OCI-LY3 (cell line): ENCODE data around the gene PRKCQ.

Experiments used
- H2AFZ ChIP-seq: fragments of 200-600, 300-600 bp; shearing (Covaris generic); 2 replicates; pipeline ENCODE4 v1.6.0; 2014; ENCODE audit warnings: antibody characterized with exemption, low read depth, low read length
- H3K27ac ChIP-seq: fragments of 200-600, 300-600 bp; sonication (generic); 2 replicates; pipeline ENCODE4 v1.5.1; 2014; ENCODE audit warnings: mild to moderate bottlenecking, low read length, moderate library complexity, mixed read lengths
- H3K27me3 ChIP-seq: fragments of 200-600, 300-600 bp; sonication (generic); 2 replicates; pipeline ENCODE4 v1.6.1; 2014; ENCODE audit warnings: low read depth, low read length, mixed read lengths
- H3K36me3 ChIP-seq: fragments of 200-600, 300-600 bp; sonication (generic); replicated peaks from 2 replicates; pipeline ENCODE3; 2014; ENCODE audit warnings: low read depth, low read length, mixed read lengths
- H3K4me1 ChIP-seq: fragments of 300-600, 200-600 bp; sonication (generic); 2 replicates; pipeline ENCODE4 v1.6.1; 2014; ENCODE audit warnings: low read length, mixed read lengths
- H3K4me2 ChIP-seq: fragments of 200-600, 300-600 bp; sonication (generic); 2 replicates; pipeline ENCODE4 v1.6.1; 2014; ENCODE audit warnings: low read length, mixed read lengths
- H3K4me3 ChIP-seq: fragments of 300-600, 200-600 bp; sonication (generic); 2 replicates; pipeline ENCODE4 v1.5.1; 2014; ENCODE audit warnings: antibody characterized with exemption, mild to moderate bottlenecking, low read length, moderate library complexity
- H3K79me2 ChIP-seq: fragments of 300-600, 200-600 bp; shearing (Covaris generic); 2 replicates; pipeline ENCODE4 v1.6.1; 2014; ENCODE audit warnings: mild to moderate bottlenecking, low read length, mixed read lengths
- H3K9ac ChIP-seq: fragments of 300-600, 200-600 bp; shearing (Covaris generic); 2 replicates; pipeline ENCODE4 v1.6.0; 2014; ENCODE audit warnings: mild to moderate bottlenecking, low read length, moderate library complexity
- H3K9me3 ChIP-seq: fragments of 200-600, 300-600 bp; shearing (Covaris generic); 2 replicates; pipeline ENCODE4 v1.6.1; 2014; ENCODE audit warnings: low read length, mixed read lengths; ENCODE audit not compliant: insufficient read depth
- H4K20me1 ChIP-seq: fragments of 200-600, 300-600 bp; sonication (generic); 2 replicates; pipeline ENCODE4 v1.6.1; 2016; ENCODE audit warnings: low read length, mixed read lengths; ENCODE audit not compliant: insufficient read depth
- CTCF ChIP-seq: fragments of 200-600, 300-600 bp; sonication (generic); IDR thresholded peaks from 2 replicates; pipeline ENCODE4 v1.5.1; 2014; ENCODE audit warnings: antibody characterized with exemption, low read length, low read depth
- EZH2phosphoT487 ChIP-seq: fragments of 200-600 bp; shearing (Covaris generic); IDR thresholded peaks from 2 replicates; pipeline ENCODE4 v1.6.1; 2018; ENCODE audit warnings: antibody characterized with exemption, mixed run types, low read depth

PRKCQ gene

GRCh38 chr10:6461961-6462360 is 118.1 kb downstream of the PRKCQ start:
- H3K79me2 ChIP-seq, result no peaks in the 10 kb centered on the region
- no peak overlapping the region for H3K9ac ChIP-seq
- H4K20me1 ChIP-seq, result no peaks in the 10 kb centered on the region
- H3K36me3 ChIP-seq, result no peaks in the 10 kb centered on the region
- H3K4me3 ChIP-seq, result no peak overlapping the region
- no peaks in the 10 kb centered on the region for H3K9me3 ChIP-seq
- no peak overlapping the region for H2AFZ ChIP-seq
- no peaks in the 10 kb centered on the region for H3K4me1 ChIP-seq
- TF ChIP-seq CTCF, result no peak
- no peak for TF ChIP-seq EZH2phosphoT487
- no peak overlapping the region for H3K27ac ChIP-seq
- no peak overlapping the region for H3K4me2 ChIP-seq
- H3K27me3 ChIP-seq, result peaks cover 19% of the 10 kb centered on the region; the same call in 1 of the 2 replicates

DNA sequence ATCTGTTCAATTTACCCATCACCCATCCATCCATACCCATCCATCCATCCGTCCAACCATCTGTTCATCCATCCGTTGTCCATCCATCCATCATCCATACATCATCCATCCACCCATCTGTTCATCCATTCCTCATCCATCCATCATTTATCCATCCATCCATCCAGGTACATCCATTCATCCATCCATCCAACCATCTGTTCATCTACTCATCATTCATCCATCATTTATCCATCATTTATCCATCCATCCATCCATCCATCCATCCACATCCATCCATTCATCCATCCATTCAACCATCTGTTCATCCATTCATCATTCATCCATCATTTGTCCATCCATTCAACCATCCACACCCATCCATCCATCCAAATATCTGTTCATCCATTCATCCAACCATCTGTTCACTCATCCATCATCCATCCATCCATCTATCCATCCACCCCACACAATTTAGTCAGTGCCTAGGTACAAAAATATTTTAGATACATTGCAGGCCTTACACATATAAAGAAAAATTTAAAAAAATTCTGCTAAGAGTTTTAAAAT is 119.1 kb downstream of the PRKCQ start:
- no peaks in the 10 kb centered on the region for H3K36me3 ChIP-seq
- H3K4me1 ChIP-seq, result no peaks in the 10 kb centered on the region
- H2AFZ ChIP-seq, result no peak overlapping the region
- H3K9ac ChIP-seq, result no peak overlapping the region
- H3K27ac ChIP-seq, result no peak overlapping the region
- H3K4me3 ChIP-seq, result no peak overlapping the region
- H3K9me3 ChIP-seq, result no peaks in the 10 kb centered on the region
- no peaks in the 10 kb centered on the region for H4K20me1 ChIP-seq
- TF ChIP-seq EZH2phosphoT487 (no peak), CTCF (no peak)
- no peaks in the 10 kb centered on the region for H3K79me2 ChIP-seq
- H3K27me3 ChIP-seq, result peaks cover 10% of the 10 kb centered on the region; the same call in 1 of the 2 replicates
- H3K4me2 ChIP-seq, result no peak overlapping the region

DNA sequence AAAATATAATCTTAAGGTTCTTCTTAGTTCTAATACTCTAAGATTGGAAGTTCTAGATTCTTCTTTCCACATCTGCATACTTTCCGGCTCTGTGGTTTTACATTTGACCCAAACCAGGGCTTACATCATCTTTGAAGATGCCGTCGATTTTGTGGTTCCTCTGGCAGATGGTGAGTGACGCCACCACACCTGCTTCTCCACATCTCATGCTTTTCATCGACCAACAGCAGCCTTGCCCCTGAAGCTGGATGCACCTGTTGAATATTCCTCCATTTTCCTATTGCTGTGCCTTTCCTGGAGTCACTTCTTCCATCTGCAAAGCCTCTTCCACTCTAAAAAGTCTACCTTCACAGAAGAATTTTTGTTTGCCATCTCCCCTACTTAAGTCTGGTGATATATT is 121.3 kb downstream of the PRKCQ start:
- no peaks in the 10 kb centered on the region for H3K9me3 ChIP-seq
- H3K27ac ChIP-seq, result no peak overlapping the region

GRCh38 chr10:6457376-6457775 is 122.7 kb downstream of the PRKCQ start:
- no peaks in the 10 kb centered on the region for H3K27me3 ChIP-seq
- no peaks in the 10 kb centered on the region for H3K4me1 ChIP-seq
- no peaks in the 10 kb centered on the region for H3K79me2 ChIP-seq
- H3K36me3 ChIP-seq, result no peaks in the 10 kb centered on the region
- H3K4me2 ChIP-seq, result no peak overlapping the region
- no peaks in the 10 kb centered on the region for H4K20me1 ChIP-seq
- TF ChIP-seq EZH2phosphoT487 (no peak), CTCF (no peak)
- no peak overlapping the region for H2AFZ ChIP-seq
- no peak overlapping the region for H3K9ac ChIP-seq
- no peaks in the 10 kb centered on the region for H3K9me3 ChIP-seq
- no peak overlapping the region for H3K27ac ChIP-seq
- no peak overlapping the region for H3K4me3 ChIP-seq

More for the DNA sequence above, 121.3 kb downstream of the PRKCQ start:
- Histone ChIP-seq H3K27me3 (0 out of 2 replicates have a peak, but pooled peaks cover 6% of the 10 kb centered on the region), H4K20me1 (no peaks in the 10 kb centered on the region), H3K9ac (no peak overlapping the region), H3K4me2 (no peak overlapping the region), H3K79me2 (no peaks in the 10 kb centered on the region), H3K4me3 (no peak overlapping the region), H3K36me3 (no peaks in the 10 kb centered on the region), H2AFZ (no peak overlapping the region), H3K4me1 (no peaks in the 10 kb centered on the region)
- no peak for TF ChIP-seq CTCF
- no peak for TF ChIP-seq EZH2phosphoT487
